ENCODE results near the gene PTPRG.

PTPRG gene

GRCh38 chr3:61650719-61651410 is 89.5 kb downstream of the PTPRG start:
- no peak for DNase-seq (ENCODE audit: low read depth, low spot score)

GRCh38 chr3:61657689-61658088 is 96.3 kb downstream of the PTPRG start:
- DNase-seq (ENCODE audit: low read depth, low spot score) = no peak

GRCh38 chr3:61662861-61663260 is 101.5 kb downstream of the PTPRG start:
- DNase-seq (ENCODE audit: low read depth, low spot score) = no peak

- no peak for DNase-seq (ENCODE audit: low read depth, low spot score)
Measured at GRCh38 chr3:61663356-61664104, 102.2 kb downstream of the PTPRG start.

GRCh38 chr3:61664105-61664482 is 102.7 kb downstream of the PTPRG start:
- peak; percentile 68 for DNase-seq (ENCODE audit: low read depth, low spot score)

- DNase-seq (ENCODE audit: low read depth, low spot score) = no peak
Measured at GRCh38 chr3:61665121-61665520, 103.8 kb downstream of the PTPRG start.

GRCh38 chr3:61665987-61666386 is 104.6 kb downstream of the PTPRG start:
- DNase-seq (ENCODE audit: low read depth, low spot score) = no peak

- no peak for DNase-seq (ENCODE audit: low read depth, low spot score)
Measured at GRCh38 chr3:61666615-61667330, 105.4 kb downstream of the PTPRG start.

GRCh38 chr3:61667383-61667782 is 106.0 kb downstream of the PTPRG start:
- no peak for DNase-seq (ENCODE audit: low read depth, low spot score)

- no peak for DNase-seq (ENCODE audit: low read depth, low spot score)
Measured at GRCh38 chr3:61667814-61668213, 106.4 kb downstream of the PTPRG start.

GRCh38 chr3:61668317-61668864 is 107.0 kb downstream of the PTPRG start:
- no peak for DNase-seq (ENCODE audit: low read depth, low spot score)

GRCh38 chr3:61669203-61669602 is 107.8 kb downstream of the PTPRG start:
- DNase-seq (ENCODE audit: low read depth, low spot score) = no peak

- DNase-seq (ENCODE audit: low read depth, low spot score) = no peak
Measured at GRCh38 chr3:61669668-61670299, 108.4 kb downstream of the PTPRG start.

GRCh38 chr3:61673651-61674050 is 112.3 kb downstream of the PTPRG start:
- no peak for DNase-seq (ENCODE audit: low read depth, low spot score)

- DNase-seq (ENCODE audit: low read depth, low spot score) = no peak
Measured at GRCh38 chr3:61674596-61674995, 113.2 kb downstream of the PTPRG start.

GRCh38 chr3:61679026-61679425 is 117.7 kb downstream of the PTPRG start:
- DNase-seq (ENCODE audit: low read depth, low spot score) = no peak

- no peak for DNase-seq (ENCODE audit: low read depth, low spot score)
Measured at GRCh38 chr3:61680617-61681016, 119.2 kb downstream of the PTPRG start.

- DNase-seq (ENCODE audit: low read depth, low spot score) = no peak
Measured at GRCh38 chr3:61681636-61682035, 120.3 kb downstream of the PTPRG start.

GRCh38 chr3:61682671-61683548 is 121.5 kb downstream of the PTPRG start:
- no peak for DNase-seq (ENCODE audit: low read depth, low spot score)

- DNase-seq (ENCODE audit: low read depth, low spot score) = no peak
Measured at GRCh38 chr3:61683549-61684236, 122.3 kb downstream of the PTPRG start.
